Mesodermal cell (in vitro differentiated cells): ENCODE data around the gene SEC14L5.

ENCODE experiments used
- H3K27ac ChIP-seq: 2 replicates; pipeline ENCODE4 v1.7.0; 2013; ENCODE audit warnings: mild to moderate bottlenecking, low read depth, low read length, moderate library complexity; ENCODE audit not compliant: severe bottlenecking
- H3K36me3 ChIP-seq: 2 replicates; pipeline ENCODE4 v1.7.1; 2013; ENCODE audit warnings: mild to moderate bottlenecking, low read length, moderate library complexity; ENCODE audit not compliant: control insufficient read depth, insufficient read depth
- H3K4me1 ChIP-seq: one replicate; pipeline ENCODE4 v1.7.1; 2013; ENCODE audit warnings: mild to moderate bottlenecking, low read length; ENCODE audit not compliant: insufficient read depth, control insufficient read depth, poor library complexity, severe bottlenecking
- H3K4me3 ChIP-seq: 2 replicates; pipeline ENCODE4 v1.7.0; 2013; ENCODE audit warnings: low read length, control low read depth, mild to moderate bottlenecking; ENCODE audit not compliant: insufficient read depth, poor library complexity, severe bottlenecking; ENCODE audit errors: extremely low read depth
- H3K9me3 ChIP-seq: 2 replicates; pipeline ENCODE4 v1.7.1; 2013; ENCODE audit warnings: mild to moderate bottlenecking, low read length, moderate library complexity; ENCODE audit not compliant: control insufficient read depth
- WGBS, 2 experiments: methylation state at CpG; one replicate each; pipeline ENCODE4 v1.1.5; 2013; ENCODE audit warnings: missing lambda C conversion rate in 2 of 2; ENCODE audit not compliant: insufficient coverage in 2 of 2; 5-methylcytosine and 5-hydroxymethylcytosine counted together

Gene SEC14L5

DNA sequence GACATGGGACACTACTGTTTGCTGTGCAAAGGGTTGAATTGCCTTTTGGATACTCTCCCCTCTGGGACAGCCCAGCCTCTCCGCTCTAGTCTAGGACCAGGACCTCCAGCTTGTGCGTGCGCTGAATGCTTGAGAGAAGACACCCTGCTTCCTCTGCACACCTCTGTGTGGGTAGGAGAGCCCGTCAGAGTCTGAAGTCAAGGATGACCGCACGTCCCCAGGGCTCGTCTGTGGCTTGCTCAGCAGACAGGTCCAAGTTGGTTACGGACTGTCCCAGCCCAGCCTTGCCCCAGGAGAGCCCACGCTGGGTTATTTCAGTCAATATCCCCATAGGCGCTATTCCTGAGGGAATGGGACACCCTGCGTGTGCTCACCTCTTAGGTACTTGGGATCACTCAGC is 103.9 kb downstream of the SEC14L5 start:
- Histone ChIP-seq H3K27ac (no peak overlapping the region), H3K36me3 (no peaks in the 10 kb centered on the region), H3K9me3 (no peaks in the 10 kb centered on the region), H3K4me1 (peaks cover 10% of the 10 kb centered on the region), H3K4me3 (no peak overlapping the region)
- WGBS, 2 experiments = 95% methylated on average over 10 to 11 of the region's 11 CpGs

DNA sequence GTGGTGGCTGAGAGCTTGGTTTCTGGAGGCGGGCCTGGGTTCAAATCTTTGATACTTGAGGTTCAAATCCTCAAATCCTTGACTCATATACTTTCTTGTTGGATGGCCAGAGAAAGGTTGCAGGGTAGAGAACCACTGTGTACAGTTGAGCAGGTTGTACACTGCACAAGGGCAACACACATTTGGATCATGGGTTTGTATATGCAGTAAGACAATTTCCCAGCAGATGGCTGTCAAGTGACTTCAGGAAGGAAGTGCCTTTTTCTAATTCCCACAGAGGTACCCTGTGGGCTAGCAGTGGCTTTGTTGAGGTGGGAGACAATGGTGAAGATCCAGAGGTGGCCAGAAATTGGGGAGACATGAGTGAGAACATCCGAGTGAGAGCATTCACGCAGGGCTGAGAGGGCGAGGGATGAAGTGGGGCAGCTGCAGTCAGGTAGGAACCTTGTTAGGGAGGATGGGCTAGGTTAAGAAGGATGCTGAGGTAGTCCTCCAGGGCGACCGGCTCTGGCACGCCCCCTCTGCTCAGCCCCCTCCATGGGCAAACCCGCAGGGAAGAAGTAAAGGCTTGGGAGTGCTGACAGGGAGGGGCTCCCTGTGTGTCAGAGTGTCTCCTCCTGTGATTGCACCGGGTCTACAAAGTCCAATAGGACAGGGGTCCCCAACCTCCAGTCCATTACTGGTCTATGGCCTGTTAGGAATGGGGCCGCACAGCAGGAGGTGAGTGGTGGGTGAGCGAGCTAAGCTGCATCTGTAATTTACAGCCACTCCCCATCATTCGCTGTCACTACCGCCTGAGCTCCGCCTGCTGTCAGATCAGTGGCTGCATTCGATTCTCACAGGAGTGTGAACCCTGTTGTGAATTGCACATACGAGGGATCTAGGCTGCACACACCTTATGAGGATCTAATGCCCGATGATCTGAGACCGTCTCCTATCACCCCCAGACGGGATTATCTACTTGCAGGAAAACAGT is 104.9 kb downstream of the SEC14L5 start:
- Histone ChIP-seq H3K4me1 (peaks cover 10% of the 10 kb centered on the region), H3K4me3 (no peak overlapping the region), H3K9me3 (no peaks in the 10 kb centered on the region), H3K27ac (no peak overlapping the region), H3K36me3 (no peaks in the 10 kb centered on the region)
- 68 to 69% methylated on average over 13 to 16 of the region's 19 CpGs for WGBS, 2 experiments

DNA sequence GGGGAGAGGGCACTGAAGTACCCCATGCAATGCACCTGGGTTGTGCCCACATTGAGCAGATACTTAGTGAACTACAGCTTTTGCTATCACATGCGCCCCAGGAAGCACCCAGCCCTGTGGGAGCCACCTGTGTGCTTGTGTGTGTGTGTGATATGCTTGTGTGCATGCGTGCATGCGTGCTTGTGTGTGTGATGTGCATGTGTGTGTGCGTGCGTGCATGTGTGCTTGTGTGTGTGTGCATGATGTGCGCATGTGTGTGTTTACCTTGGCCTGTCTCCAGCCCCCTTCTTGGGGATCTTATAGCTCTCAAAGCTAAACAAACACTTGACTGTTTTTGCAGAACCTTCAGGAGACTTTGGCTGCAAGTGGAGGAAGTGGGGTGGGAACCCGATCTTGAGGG is 106.8 kb downstream of the SEC14L5 start:
- H3K27ac ChIP-seq = no peak overlapping the region
- 82 to 100% methylated on average over 2 of the region's 7 CpGs for WGBS, 2 experiments
- H3K4me1 ChIP-seq = peaks cover 2% of the 10 kb centered on the region
- no peaks in the 10 kb centered on the region for H3K9me3 ChIP-seq
- no peak overlapping the region for H3K4me3 ChIP-seq
- no peaks in the 10 kb centered on the region for H3K36me3 ChIP-seq

DNA sequence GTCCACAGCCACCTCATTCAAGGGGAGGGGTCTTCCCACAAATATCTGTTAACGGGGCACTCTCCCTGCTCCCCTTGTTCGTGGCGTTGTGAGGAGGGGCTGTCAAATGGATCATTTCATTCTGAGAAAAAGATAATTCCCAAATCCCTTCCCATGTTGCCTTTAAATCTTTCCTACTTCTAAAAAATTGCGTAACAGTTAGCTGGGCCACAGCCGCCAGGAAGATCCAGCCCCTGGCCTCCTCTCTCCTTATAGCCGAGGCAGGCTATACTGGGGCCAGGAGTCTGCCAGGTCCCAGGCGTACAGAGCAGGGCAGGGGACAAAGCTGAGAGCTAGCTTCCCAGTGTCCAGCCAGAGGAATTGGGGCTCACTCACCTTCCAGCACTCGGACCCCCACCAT is 107.2 kb downstream of the SEC14L5 start:
- no peaks in the 10 kb centered on the region for H3K4me1 ChIP-seq
- no peak overlapping the region for H3K4me3 ChIP-seq
- no peaks in the 10 kb centered on the region for H3K9me3 ChIP-seq
- H3K27ac ChIP-seq = no peak overlapping the region
- WGBS, 2 experiments = 90 to 91% methylated on average over 5 to 6 of the region's 8 CpGs
- no peaks in the 10 kb centered on the region for H3K36me3 ChIP-seq

DNA sequence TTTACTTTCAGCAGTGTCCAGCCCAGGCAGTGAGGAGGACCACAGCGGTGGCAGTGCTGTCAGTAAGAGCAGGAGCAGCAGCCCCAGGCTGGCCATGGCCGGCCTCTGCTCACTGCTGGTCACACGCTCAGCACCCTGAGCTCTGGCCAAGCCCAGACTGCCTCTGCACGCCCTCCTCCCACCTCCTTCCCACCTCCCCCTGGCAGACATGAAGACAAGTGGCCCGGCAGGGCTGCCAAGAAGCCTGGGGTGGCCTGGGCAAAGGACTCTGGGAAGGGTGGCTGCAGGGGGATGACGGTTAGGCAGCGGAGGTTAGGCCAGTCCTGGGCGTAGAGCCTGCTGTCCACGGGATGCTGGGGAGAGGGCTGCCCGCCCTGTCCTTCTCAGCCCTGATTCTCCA is 107.7 kb downstream of the SEC14L5 start, which contains the start of gene C16orf89:
C16orf89 (minus strand) TSS at position 144 of the 400 bp plus-strand sequence; CDS start at position 96, 48 bp downstream.
- no peak within 1 kb of the TSS for H3K27ac ChIP-seq
- 78 to 82% methylated on average over 5 to 10 of the region's 10 CpGs for WGBS, 2 experiments
- H3K4me1 ChIP-seq = no peaks in the 10 kb centered on the region
- H3K4me3 ChIP-seq = no peak within 1 kb of the TSS
- no peaks in the 10 kb centered on the region for H3K9me3 ChIP-seq
- no peaks in the 10 kb centered on the region for H3K36me3 ChIP-seq

DNA sequence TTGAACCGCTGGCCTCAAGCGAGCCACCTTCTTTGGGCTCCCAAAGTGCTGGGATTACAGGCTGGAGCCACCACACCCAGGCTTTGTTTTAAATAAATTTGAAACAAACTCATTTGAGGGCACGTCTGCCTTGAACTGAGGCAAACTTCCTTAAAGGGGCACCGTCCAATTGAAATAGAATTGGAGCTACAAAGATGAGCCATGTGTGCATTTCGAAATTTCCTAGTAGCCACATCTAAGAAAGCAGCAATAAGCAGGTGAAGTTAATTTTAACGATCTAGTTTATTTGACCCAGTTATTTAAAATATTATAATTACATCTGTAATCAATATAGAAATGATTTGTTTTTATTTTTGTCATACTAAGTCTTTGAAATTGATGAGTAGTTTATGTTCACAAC is 108.4 kb downstream of the SEC14L5 start:
- no peaks in the 10 kb centered on the region for H3K9me3 ChIP-seq
- H3K4me3 ChIP-seq = no peak overlapping the region
- WGBS, 2 experiments = 91 to 93% methylated on average over 4 to 5 of the region's 6 CpGs
- H3K36me3 ChIP-seq = no peaks in the 10 kb centered on the region
- no peaks in the 10 kb centered on the region for H3K4me1 ChIP-seq
- no peak overlapping the region for H3K27ac ChIP-seq
